WTC11 (cell line): Measurements from ENCODE around the gene MESP2.

Experiments used
- ETV6 ChIP-seq: sonication (generic); formaldehyde crosslinking; IDR thresholded peaks from 2 replicates; pipeline ENCODE4 v1.8.1; 2022; ENCODE audit warnings: mild to moderate bottlenecking, missing genetic modification reagents
- FOXP1 ChIP-seq: sonication (generic); formaldehyde crosslinking; IDR thresholded peaks from 2 replicates; pipeline ENCODE4 v1.8.0; 2022; ENCODE audit warnings: missing genetic modification reagents, mild to moderate bottlenecking, moderate library complexity, borderline replicate concordance
- IRF2 ChIP-seq: sonication (generic); formaldehyde crosslinking; IDR thresholded peaks from 2 replicates; pipeline ENCODE4 v1.8.0; 2022; ENCODE audit warnings: low read depth, missing genetic modification reagents, borderline replicate concordance
- JUN ChIP-seq: sonication (generic); formaldehyde crosslinking; IDR thresholded peaks from 2 replicates; pipeline ENCODE4 v1.8.0; 2023; ENCODE audit warnings: mild to moderate bottlenecking, missing genetic modification reagents
- MXD4 ChIP-seq: fragments of 250-450 bp; sonication (Bioruptor Pico); IDR thresholded peaks from 2 replicates; pipeline ENCODE4 v1.8.0; 2021; ENCODE audit warnings: mild to moderate bottlenecking, moderate library complexity, borderline replicate concordance
- NFYB ChIP-seq: sonication (generic); formaldehyde crosslinking; conservative IDR thresholded peaks from 2 replicates; pipeline ENCODE4 v1.8.0; 2022; ENCODE audit warnings: low read depth, missing genetic modification reagents
- RELA ChIP-seq: sonication (generic); formaldehyde crosslinking; IDR thresholded peaks from 2 replicates; pipeline ENCODE4 v1.8.1; 2022; ENCODE audit warnings: missing genetic modification reagents, mild to moderate bottlenecking, borderline replicate concordance
- TCF7 ChIP-seq: sonication (generic); formaldehyde crosslinking; IDR thresholded peaks from 2 replicates; pipeline ENCODE4 v1.8.0; 2022; ENCODE audit warnings: mild to moderate bottlenecking, low read depth, missing genetic modification reagents, moderate library complexity
- TF ChIP-seq, protein P1 (sequence below): fragments of 200-600 bp; IDR thresholded peaks from 2 replicates; pipeline ENCODE4 v1.8.0; 2022; ENCODE audit warnings: antibody characterized with exemption
- TF ChIP-seq, protein P2 (sequence below): sonication (generic); formaldehyde crosslinking; IDR thresholded peaks from 2 replicates; pipeline ENCODE4 v1.8.0; 2022; ENCODE audit warnings: mild to moderate bottlenecking, missing genetic modification reagents
- TF ChIP-seq, protein P3 (sequence below): sonication (generic); formaldehyde crosslinking; IDR thresholded peaks from 2 replicates; pipeline ENCODE4 v1.8.1; 2022; ENCODE audit warnings: low read depth, missing genetic modification reagents, borderline replicate concordance
- TF ChIP-seq, protein P4 (sequence below): sonication (generic); formaldehyde crosslinking; IDR thresholded peaks from 2 replicates; pipeline ENCODE4 v1.8.1; 2023; ENCODE audit warnings: mild to moderate bottlenecking, missing genetic modification reagents, moderate library complexity
- TF ChIP-seq, protein P5 (sequence below): sonication (generic); formaldehyde crosslinking; IDR thresholded peaks from 2 replicates; pipeline ENCODE4 v1.8.1; 2023; ENCODE audit warnings: mild to moderate bottlenecking, missing genetic modification reagents, moderate library complexity

DNA sequence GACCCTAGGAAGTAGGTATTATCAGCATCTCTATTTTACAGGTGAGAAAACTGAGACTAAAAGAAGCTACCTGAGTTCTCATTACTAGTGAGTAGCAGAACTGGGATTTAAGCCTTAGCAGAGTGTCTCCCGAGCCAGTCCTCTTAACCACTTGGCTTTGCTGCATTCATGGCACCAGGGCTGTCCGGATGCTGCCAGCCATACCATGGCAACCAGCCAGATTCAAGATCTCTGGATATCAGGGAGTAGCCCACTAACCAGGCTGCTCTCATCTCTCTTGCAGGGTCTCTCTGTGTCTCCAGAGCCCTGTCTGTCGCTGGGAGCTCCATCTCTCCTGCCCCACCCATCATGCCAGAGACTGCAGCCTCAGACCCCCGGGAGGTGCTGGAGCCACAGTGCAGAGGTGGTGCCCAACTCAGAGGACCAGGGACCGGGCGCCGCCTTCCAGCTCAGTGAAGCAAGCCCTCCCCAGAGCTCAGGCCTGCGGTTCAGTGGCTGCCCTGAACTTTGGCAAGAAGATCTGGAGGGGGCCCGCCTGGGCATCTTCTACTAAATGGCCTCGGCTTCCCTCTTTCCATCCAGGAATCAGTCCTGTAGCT, 1.7 kb downstream of the MESP2 start:
- TF ChIP-seq, protein P1, sequence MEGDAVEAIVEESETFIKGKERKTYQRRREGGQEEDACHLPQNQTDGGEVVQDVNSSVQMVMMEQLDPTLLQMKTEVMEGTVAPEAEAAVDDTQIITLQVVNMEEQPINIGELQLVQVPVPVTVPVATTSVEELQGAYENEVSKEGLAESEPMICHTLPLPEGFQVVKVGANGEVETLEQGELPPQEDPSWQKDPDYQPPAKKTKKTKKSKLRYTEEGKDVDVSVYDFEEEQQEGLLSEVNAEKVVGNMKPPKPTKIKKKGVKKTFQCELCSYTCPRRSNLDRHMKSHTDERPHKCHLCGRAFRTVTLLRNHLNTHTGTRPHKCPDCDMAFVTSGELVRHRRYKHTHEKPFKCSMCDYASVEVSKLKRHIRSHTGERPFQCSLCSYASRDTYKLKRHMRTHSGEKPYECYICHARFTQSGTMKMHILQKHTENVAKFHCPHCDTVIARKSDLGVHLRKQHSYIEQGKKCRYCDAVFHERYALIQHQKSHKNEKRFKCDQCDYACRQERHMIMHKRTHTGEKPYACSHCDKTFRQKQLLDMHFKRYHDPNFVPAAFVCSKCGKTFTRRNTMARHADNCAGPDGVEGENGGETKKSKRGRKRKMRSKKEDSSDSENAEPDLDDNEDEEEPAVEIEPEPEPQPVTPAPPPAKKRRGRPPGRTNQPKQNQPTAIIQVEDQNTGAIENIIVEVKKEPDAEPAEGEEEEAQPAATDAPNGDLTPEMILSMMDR = no peak
- TF ChIP-seq TCF7 (CRISPR knock-in tag) (no peak), JUN (CRISPR knock-in tag) (no peak), FOXP1 (CRISPR knock-in tag) (no peak), MXD4 (CRISPR knock-in tag) (no peak), IRF2 (CRISPR knock-in tag) (no peak), ETV6 (CRISPR knock-in tag) (no peak), RELA (CRISPR knock-in tag) (no peak), NFYB (CRISPR knock-in tag) (no peak)
- TF ChIP-seq, protein P2, sequence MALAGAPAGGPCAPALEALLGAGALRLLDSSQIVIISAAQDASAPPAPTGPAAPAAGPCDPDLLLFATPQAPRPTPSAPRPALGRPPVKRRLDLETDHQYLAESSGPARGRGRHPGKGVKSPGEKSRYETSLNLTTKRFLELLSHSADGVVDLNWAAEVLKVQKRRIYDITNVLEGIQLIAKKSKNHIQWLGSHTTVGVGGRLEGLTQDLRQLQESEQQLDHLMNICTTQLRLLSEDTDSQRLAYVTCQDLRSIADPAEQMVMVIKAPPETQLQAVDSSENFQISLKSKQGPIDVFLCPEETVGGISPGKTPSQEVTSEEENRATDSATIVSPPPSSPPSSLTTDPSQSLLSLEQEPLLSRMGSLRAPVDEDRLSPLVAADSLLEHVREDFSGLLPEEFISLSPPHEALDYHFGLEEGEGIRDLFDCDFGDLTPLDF = no peak
- TF ChIP-seq, protein P3, sequence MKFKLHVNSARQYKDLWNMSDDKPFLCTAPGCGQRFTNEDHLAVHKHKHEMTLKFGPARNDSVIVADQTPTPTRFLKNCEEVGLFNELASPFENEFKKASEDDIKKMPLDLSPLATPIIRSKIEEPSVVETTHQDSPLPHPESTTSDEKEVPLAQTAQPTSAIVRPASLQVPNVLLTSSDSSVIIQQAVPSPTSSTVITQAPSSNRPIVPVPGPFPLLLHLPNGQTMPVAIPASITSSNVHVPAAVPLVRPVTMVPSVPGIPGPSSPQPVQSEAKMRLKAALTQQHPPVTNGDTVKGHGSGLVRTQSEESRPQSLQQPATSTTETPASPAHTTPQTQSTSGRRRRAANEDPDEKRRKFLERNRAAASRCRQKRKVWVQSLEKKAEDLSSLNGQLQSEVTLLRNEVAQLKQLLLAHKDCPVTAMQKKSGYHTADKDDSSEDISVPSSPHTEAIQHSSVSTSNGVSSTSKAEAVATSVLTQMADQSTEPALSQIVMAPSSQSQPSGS (CRISPR knock-in tag) = no peak
- TF ChIP-seq, protein P4, sequence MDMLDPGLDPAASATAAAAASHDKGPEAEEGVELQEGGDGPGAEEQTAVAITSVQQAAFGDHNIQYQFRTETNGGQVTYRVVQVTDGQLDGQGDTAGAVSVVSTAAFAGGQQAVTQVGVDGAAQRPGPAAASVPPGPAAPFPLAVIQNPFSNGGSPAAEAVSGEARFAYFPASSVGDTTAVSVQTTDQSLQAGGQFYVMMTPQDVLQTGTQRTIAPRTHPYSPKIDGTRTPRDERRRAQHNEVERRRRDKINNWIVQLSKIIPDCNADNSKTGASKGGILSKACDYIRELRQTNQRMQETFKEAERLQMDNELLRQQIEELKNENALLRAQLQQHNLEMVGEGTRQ (CRISPR knock-in tag) = no peak
- TF ChIP-seq, protein P5, sequence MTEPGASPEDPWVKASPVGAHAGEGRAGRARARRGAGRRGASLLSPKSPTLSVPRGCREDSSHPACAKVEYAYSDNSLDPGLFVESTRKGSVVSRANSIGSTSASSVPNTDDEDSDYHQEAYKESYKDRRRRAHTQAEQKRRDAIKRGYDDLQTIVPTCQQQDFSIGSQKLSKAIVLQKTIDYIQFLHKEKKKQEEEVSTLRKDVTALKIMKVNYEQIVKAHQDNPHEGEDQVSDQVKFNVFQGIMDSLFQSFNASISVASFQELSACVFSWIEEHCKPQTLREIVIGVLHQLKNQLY = no peak
